Activated naive CD8-positive, alpha-beta T cell treated with anti-CD3 and anti-CD28 coated beads, Interleukin-2, amount 50 U/mL, for 24 hours (primary cell): ENCODE measurements around the gene KCNA10.

Experiments
- ATAC-seq: fragments of 150-1000 bp; cut with Tn5 transposase; one replicate; pipeline ENCODE4 v1.10.0; 2021
- DNase-seq: peaks from one replicate; pipeline ENCODE4 v3.0.0; 2021
- H3K27ac Mint-ChIP-seq: one replicate; pipeline ENCODE4 v1.8.0; 2021; ENCODE audit warnings: mild to moderate bottlenecking, mixed read lengths
- H3K27me3 Mint-ChIP-seq: one replicate; pipeline ENCODE4 v1.8.0; 2021; ENCODE audit warnings: mixed read lengths
- H3K36me3 Mint-ChIP-seq: one replicate; pipeline ENCODE4 v1.8.0; 2021; ENCODE audit warnings: low read depth, mixed read lengths
- H3K4me1 Mint-ChIP-seq: one replicate; pipeline ENCODE4 v1.8.0; 2021; ENCODE audit warnings: mixed read lengths
- H3K4me3 Mint-ChIP-seq: one replicate; pipeline ENCODE4 v1.8.0; 2021; ENCODE audit warnings: mild to moderate bottlenecking, moderate library complexity, mixed read lengths
- H3K9me3 Mint-ChIP-seq: one replicate; pipeline ENCODE4 v1.8.0; 2021; ENCODE audit warnings: mixed read lengths

Gene KCNA10

DNA sequence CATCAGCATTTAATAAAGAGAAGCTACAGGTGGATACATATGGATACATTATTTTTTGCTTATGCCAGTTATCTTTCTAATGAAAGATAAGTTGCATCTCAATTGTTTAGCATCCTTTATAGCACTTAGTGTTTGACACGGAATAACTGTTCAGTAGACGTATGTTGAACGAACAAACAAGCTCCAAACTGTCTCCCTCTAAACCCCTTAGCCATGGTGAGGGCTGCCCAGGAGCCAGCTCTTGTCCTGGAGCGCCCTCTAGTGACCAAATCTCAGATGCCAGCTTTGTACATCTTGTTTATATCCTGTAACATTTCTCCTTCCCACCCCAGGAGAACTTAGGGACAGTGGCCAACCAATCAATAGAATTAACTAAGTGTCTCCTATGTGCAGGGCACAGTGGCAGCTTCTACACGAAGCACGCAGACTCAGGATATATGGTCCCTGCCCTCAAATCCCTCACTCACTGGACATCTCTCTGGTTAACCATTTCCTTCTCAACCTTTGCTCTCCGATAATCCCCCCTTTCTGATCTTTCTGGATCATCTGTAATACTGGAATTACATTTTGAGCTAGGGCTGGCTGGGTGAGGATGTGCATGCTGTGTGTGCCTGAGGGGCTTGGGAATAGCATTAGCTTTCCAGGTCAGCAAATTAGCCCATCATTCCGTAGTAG lies 22.9 kb downstream of the KCNA10 start:
- no peaks in the 10 kb centered on the region for H3K4me1 Mint-ChIP-seq
- no peaks in the 10 kb centered on the region for H3K36me3 Mint-ChIP-seq
- H3K9me3 Mint-ChIP-seq: no peaks in the 10 kb centered on the region
- H3K27ac Mint-ChIP-seq: no peak overlapping the region
- peak; percentile 67 for ATAC-seq
- H3K27me3 Mint-ChIP-seq: peaks cover 2% of the 10 kb centered on the region
- peak; percentile 81 for DNase-seq
- no peak overlapping the region for H3K4me3 Mint-ChIP-seq

DNA sequence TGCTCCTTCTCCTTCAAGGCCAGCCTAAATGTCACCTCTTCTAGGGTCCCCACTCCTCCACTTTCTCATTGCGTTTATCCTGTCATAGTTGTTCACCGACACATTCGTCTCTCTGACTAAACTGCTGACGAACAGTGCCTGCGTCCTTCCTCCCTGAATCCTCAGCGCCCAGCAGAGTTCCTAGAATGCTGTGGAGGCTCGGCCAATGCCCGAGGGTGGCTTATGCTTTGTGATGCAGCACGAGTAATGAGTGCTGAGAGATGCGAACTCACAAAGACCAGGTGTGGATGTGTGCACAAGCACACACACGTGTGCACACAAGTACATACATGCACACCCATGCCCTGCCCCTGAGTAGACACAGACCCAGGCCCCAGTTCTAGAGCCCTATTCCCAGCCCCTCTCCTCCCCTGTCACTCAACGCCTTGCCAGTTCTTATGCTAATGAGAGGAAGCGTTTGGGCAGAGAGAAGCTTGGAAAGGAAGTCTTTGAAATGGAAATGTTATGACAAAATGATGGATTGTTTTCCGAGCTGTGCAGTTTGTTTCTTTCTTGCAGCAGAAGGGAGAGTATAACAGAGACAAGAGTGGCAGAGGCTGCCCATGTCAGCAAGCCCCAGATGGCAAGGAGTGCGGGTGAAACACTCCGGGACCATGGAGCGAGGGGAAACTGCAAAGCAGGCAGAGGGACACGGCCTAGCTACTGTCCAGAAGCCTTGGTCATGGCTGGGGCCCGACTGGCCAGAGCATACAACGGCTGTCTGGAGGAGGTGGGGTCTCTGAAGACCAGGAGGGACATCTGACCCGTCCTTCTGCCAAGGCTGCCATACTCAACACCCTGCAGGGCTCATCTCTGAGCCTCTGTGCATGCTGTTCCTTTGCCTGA lies 24.2 kb downstream of the KCNA10 start:
- H3K9me3 Mint-ChIP-seq: no peaks in the 10 kb centered on the region
- H3K36me3 Mint-ChIP-seq: no peaks in the 10 kb centered on the region
- no peak for DNase-seq
- H3K27ac Mint-ChIP-seq: no peak overlapping the region
- H3K27me3 Mint-ChIP-seq: no peaks in the 10 kb centered on the region
- no peak for ATAC-seq
- H3K4me1 Mint-ChIP-seq: no peaks in the 10 kb centered on the region
- H3K4me3 Mint-ChIP-seq: no peak overlapping the region

DNA sequence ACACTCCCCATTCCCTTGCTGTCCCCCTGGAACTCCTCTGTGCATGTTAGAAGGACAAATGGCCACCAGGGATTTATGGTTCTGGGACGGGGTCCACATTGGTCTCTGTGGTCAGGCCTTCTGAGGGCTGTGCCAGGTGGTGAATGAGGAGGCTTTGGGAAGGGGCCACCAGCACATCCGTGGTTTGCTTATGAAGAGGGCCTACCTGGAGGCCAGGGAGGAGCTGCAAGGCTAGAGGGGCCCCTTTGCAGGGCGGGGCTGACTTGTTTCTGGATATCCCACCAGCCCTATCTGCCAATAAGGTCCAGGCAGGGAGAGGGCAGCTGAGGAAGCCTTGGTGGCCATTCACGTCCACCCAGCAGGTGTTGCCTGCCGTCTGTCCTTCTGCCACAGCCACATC lies 24.9 kb downstream of the KCNA10 start:
- Mint-ChIP-seq H3K4me1 (no peaks in the 10 kb centered on the region), H3K4me3 (no peak overlapping the region), H3K27ac (no peak overlapping the region), H3K27me3 (no peaks in the 10 kb centered on the region), H3K9me3 (no peaks in the 10 kb centered on the region), H3K36me3 (no peaks in the 10 kb centered on the region)
- no peak for DNase-seq
- ATAC-seq: no peak

DNA sequence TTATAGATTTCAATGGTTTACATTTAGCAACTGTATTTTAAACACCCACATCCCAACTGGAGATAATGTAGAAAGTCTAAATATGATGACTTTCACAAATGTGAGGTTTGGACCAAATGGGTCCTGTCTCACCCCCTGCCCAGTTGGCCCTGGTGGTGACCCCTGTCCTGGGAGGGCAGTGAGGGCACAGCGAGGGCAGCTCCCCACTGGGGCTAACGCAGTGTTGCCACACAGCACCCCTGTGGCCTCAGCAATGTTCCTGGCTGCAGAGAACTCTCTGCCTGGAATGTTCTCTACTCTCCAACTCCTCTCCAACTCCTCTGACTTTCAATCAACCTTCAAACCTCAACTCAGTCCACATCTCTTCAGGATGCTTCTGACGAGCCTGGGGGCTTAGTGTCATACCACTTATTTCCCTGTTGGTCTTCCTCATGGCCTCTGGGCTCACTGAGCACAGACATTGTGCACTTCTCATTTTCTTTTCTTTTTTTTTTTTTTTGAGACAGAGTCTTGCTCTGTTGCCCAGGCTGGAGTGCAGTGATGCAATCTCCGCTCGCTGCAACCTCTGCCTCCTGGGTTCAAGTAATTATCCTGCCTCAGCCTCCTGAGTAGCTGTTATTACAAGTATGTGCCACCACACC lies 25.8 kb downstream of the KCNA10 start:
- H3K27me3 Mint-ChIP-seq: no peaks in the 10 kb centered on the region
- H3K36me3 Mint-ChIP-seq: no peaks in the 10 kb centered on the region
- H3K9me3 Mint-ChIP-seq: no peaks in the 10 kb centered on the region
- no peak overlapping the region for H3K4me3 Mint-ChIP-seq
- no peak overlapping the region for H3K27ac Mint-ChIP-seq
- no peaks in the 10 kb centered on the region for H3K4me1 Mint-ChIP-seq
- DNase-seq (no peak), ATAC-seq (no peak)

DNA sequence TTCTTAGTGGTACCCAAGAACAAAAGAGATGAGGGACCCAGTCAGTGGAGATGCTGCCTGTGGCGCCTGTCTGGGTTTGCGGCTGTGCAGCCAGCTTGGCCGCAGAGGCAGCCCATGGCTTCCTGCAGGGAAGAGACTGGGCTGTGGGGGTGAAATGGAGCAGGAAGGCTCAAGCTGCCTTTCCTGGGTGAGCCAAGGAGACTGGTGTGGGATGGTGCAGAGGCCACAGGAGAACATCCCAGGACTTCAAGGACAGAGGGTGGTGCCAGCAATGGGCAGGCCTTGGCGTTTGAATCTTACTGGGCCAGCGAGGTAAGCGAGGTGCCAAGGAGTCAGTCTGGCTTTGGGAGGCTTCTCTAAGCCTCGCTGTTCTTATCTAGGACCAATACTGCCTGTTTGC lies 26.4 kb downstream of the KCNA10 start:
- Mint-ChIP-seq H3K27ac (no peak overlapping the region), H3K36me3 (no peaks in the 10 kb centered on the region), H3K4me3 (no peak overlapping the region), H3K9me3 (no peaks in the 10 kb centered on the region), H3K27me3 (no peaks in the 10 kb centered on the region), H3K4me1 (no peaks in the 10 kb centered on the region)
- DNase-seq: no peak
- ATAC-seq: no peak

DNA sequence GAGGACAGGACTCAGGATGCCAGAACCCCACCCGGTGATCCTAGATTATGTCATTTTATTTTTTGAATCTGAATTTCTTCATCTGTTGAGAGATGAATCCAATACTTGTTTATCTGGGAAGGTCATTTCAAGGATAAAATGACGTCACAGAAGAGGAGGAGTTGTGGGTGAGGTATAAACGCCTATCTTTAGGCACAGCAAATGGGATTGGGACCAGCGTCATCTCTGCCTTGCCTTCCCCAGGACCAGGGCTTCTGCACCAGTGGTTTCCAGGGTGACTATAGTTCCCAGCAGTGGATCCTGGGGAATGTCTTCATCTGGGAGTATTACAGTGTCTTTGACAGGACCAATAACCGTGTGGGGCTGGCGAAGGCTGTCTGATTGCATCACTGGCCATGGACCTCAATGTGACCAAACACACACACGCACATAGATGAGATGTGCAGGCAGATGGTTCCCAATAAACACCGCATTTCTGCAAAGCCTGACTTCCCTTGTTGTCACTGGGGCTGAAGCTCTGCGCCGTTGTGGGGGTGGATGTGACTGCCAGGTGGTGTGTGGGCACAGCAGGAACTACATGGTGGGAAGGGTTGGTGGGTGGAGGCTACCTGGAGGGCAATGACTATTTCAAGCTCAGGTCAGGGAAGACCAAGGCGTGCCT lies 28.1 kb downstream of the KCNA10 start:
- DNase-seq (no peak), ATAC-seq (no peak)
- H3K27ac Mint-ChIP-seq: no peak overlapping the region
- no peaks in the 10 kb centered on the region for H3K4me1 Mint-ChIP-seq
- H3K4me3 Mint-ChIP-seq: no peak overlapping the region
- no peaks in the 10 kb centered on the region for H3K27me3 Mint-ChIP-seq
- no peaks in the 10 kb centered on the region for H3K9me3 Mint-ChIP-seq
- no peaks in the 10 kb centered on the region for H3K36me3 Mint-ChIP-seq

DNA sequence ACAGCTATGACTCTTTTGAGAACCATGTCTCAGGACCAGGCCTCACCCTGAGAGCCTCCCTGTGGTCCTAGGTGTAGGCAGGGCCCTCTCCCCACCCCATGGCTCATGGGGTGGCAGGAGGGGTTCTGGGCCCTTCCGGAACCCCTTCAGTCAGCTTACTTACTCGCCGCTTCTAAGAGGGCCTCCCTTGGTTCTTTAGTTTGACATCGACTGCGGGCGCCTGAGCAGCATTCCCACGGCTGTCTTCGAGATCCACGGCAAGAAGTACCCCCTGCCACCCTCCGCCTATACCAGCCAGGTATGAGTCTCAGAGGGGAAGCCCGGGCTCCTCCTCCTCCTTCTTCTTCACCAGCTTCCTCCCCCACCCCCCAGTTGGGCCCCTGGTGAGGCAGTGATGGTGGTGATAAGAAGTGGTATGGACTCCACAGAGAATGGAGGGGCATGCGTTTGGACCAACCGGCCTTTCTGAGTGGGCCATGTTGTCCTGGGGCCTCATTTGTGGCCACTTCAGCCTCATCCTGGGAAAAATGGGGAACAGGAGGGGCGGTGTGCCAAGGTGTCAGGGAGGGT lies 28.9 kb downstream of the KCNA10 start:
- ATAC-seq: peak; percentile 20
- Mint-ChIP-seq H3K36me3 (no peaks in the 10 kb centered on the region), H3K27me3 (peaks cover 4% of the 10 kb centered on the region), H3K4me1 (no peaks in the 10 kb centered on the region), H3K9me3 (no peaks in the 10 kb centered on the region), H3K4me3 (no peak overlapping the region), H3K27ac (no peak overlapping the region)
- DNase-seq: no peak

DNA sequence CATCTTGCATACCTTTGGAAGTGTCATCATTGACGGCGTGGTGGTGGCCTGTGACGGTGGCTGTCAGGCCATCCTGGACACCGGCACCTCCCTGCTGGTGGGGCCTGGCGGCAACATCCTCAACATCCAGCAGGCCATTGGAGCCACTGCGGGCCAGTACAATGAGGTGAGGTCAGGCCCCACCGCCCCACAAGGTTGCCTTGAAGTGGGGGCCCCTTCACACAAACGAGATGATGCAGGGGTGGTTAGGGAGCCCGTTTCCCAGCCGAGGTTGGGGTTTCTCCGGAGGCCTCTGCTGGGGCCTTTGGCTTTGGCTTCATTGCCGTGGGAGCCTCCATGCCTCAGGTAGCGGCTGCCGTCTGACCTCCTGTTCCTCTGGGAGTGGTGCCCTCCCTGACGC lies 29.6 kb downstream of the KCNA10 start:
- Mint-ChIP-seq H3K27ac (no peak overlapping the region), H3K9me3 (no peaks in the 10 kb centered on the region), H3K27me3 (peaks cover 4% of the 10 kb centered on the region), H3K4me3 (no peak overlapping the region), H3K36me3 (no peaks in the 10 kb centered on the region), H3K4me1 (no peaks in the 10 kb centered on the region)
- no peak for DNase-seq
- ATAC-seq: no peak

DNA sequence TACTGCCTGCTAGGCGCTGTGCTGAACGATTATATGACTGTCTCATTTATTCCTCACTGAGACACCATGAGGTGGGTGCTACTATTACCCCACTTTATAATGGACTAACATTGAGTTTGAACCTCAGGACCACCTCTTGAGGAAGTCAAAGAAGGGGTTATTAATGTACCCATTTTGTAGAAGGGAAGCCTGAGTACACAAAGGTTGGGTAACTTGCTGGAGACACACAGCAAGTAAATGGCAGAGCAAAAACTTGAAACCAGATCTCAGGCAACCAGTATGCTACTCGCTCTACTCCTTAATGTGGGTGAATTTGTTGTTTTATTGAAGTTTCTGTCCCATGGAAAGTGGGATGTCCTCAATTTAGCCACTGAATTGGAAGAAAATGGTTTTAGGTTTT lies 30.1 kb downstream of the KCNA10 start:
- no peaks in the 10 kb centered on the region for H3K4me1 Mint-ChIP-seq
- no peaks in the 10 kb centered on the region for H3K36me3 Mint-ChIP-seq
- H3K4me3 Mint-ChIP-seq: no peak overlapping the region
- H3K9me3 Mint-ChIP-seq: no peaks in the 10 kb centered on the region
- DNase-seq (no peak), ATAC-seq (no peak)
- H3K27ac Mint-ChIP-seq: no peak overlapping the region
- H3K27me3 Mint-ChIP-seq: peaks cover 6% of the 10 kb centered on the region

DNA sequence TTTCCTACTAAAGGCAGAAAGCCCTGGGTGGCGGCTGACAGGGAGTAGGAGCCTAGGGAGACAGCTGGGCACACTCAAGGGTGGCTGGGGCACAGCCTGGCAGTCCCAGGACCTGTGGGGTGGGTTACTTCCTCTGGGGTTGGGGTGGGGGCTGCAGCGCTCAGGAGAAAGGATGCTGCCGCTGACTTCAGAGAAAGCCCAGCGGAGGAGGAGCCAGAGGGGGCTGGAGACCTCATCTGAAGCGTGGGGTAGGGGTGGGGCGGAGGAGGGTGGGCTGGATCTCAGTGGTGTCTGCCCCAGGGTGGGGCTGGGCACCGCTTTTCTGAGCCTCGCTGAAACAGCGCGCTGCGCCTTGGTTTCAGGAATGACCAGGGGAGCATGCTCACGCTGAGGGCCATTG lies 30.8 kb downstream of the KCNA10 start:
- DNase-seq (no peak), ATAC-seq (no peak)
- H3K27me3 Mint-ChIP-seq: peaks cover 10% of the 10 kb centered on the region
- H3K4me1 Mint-ChIP-seq: peaks cover 2% of the 10 kb centered on the region
- H3K36me3 Mint-ChIP-seq: no peaks in the 10 kb centered on the region
- H3K9me3 Mint-ChIP-seq: no peaks in the 10 kb centered on the region
- H3K4me3 Mint-ChIP-seq: no peak overlapping the region
- H3K27ac Mint-ChIP-seq: no peak overlapping the region

DNA sequence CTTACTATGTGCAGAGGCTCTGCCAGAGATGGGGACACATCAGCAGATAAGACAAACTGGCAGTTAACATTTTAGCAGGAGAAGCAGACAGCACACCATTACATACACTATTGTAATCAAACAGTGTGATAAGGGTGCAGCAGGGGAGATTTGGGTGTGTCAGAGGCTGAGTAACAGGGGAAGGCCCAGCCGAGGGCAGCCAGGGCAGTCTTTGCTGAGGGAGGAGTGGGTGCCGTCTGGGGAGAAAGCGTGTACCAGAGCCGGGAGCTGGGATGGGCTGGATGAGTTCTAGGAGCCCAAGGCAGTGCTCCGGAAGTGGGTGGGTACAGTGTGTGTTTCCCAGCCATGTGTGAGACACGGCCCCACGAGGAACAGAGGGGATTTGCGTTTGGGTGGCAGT lies 31.2 kb downstream of the KCNA10 start:
- Mint-ChIP-seq H3K4me1 (peaks cover 2% of the 10 kb centered on the region), H3K9me3 (no peaks in the 10 kb centered on the region), H3K27ac (no peak overlapping the region), H3K36me3 (no peaks in the 10 kb centered on the region), H3K27me3 (peaks cover 11% of the 10 kb centered on the region), H3K4me3 (no peak overlapping the region)
- DNase-seq (no peak), ATAC-seq (no peak)

DNA sequence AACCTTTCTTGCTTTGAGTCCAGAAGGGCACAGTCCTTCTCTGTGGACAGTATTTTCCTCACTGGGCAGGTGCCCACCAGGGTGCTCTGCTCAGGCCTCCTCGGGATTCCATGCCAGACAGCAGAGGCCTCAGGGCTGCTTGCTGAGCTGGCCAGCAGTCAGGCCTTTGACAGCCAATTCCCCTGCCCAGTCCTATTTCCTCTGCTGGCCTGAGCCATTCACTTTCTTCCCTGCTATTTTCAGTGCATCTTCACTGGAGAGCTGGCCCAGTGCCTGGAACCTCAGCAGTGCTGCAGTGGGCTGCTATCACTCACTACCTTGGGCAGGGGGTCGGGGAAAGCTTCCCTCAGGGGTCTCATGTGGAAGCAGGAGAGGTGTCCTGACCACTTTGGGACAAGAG lies 33.2 kb downstream of the KCNA10 start:
- Mint-ChIP-seq H3K4me1 (peaks cover 2% of the 10 kb centered on the region), H3K27ac (no peak overlapping the region), H3K27me3 (peaks cover 11% of the 10 kb centered on the region), H3K9me3 (no peaks in the 10 kb centered on the region), H3K36me3 (no peaks in the 10 kb centered on the region), H3K4me3 (no peak overlapping the region)
- ATAC-seq (no peak), DNase-seq (no peak)

DNA sequence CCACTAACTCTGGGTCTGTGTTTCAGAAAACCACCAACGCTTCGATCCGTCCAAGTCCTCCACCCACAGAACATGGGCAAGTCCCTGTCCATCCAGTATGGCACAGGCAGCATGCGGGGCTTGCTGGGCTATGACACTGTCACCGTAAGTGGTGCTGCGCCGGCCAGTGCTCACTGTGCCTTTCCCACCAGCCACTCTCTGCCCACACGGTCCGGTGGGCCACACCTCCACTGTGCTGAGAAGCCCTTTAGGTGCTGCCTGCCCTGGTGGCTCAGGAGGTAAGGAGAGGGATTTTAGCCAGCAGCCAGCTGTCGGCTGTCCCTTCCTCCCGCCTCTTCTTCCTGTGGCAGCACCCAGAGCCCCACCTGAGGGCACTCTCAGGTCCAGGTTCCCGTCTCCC lies 34.2 kb downstream of the KCNA10 start:
- ATAC-seq: no peak
- Mint-ChIP-seq H3K27me3 (peaks cover 11% of the 10 kb centered on the region), H3K9me3 (no peaks in the 10 kb centered on the region), H3K27ac (no peak overlapping the region), H3K4me3 (no peak overlapping the region), H3K36me3 (no peaks in the 10 kb centered on the region), H3K4me1 (peaks cover 2% of the 10 kb centered on the region)
- DNase-seq: no peak

DNA sequence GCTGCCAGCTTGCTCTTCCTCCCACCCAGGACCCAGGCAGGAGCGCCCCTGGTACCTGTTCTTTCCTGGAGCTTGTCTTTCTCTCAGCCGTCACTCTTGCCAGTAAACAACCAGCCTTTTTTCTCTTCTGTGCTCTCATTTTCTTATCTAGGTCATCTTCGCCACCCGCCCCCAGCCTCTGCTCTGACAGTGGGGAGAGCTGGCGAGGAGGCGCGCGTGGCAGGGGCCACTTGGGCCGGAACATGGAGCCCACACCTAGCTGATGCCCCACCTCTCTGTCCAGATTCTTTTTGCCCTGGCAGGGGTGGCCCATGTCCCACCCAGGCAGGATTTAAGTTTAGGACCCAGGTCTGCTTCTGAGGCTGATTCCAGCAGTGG lies 35.7 kb downstream of the KCNA10 start:
- Mint-ChIP-seq H3K27ac (no peak overlapping the region), H3K36me3 (no peaks in the 10 kb centered on the region), H3K4me3 (no peak overlapping the region), H3K9me3 (no peaks in the 10 kb centered on the region), H3K27me3 (peaks cover 11% of the 10 kb centered on the region), H3K4me1 (peaks cover 2% of the 10 kb centered on the region)
- ATAC-seq (no peak), DNase-seq (no peak)
